Fibroblast of lung (primary cell): Measurements from ENCODE around the gene VWC2L. TPM values are rescaled to one million over a fixed set of nuclear protein-coding genes. Genes with fewer than 3 reads are reported as not detected.

Source experiments
- DNase-seq, 2 donors: peaks; one replicate each; pipeline versions ENCODE4 v3.0.0 to v3.0.0-alpha.2; 2010; ENCODE audit warnings: low read depth in 2 of 2
- H2AFZ ChIP-seq: 2 replicates; pipeline ENCODE4 v1.5.1; 2012; ENCODE audit warnings: low read length, control low read depth, inconsistent platforms
- H3K27ac ChIP-seq: 2 replicates; pipeline ENCODE4 v1.5.1; 2011; ENCODE audit warnings: low read length, control low read depth; ENCODE audit not compliant: insufficient read depth
- H3K27me3 ChIP-seq: 2 replicates; pipeline ENCODE4 v1.5.1; 2011; ENCODE audit warnings: mild to moderate bottlenecking, low read length; ENCODE audit not compliant: control insufficient read depth, insufficient read depth
- H3K36me3 ChIP-seq: 2 replicates; pipeline ENCODE4 v1.5.1; 2011; ENCODE audit warnings: low read length; ENCODE audit not compliant: control insufficient read depth, insufficient read depth
- H3K4me1 ChIP-seq: 2 replicates; pipeline ENCODE4 v1.5.1; 2011; ENCODE audit warnings: low read length; ENCODE audit not compliant: control insufficient read depth, insufficient read depth; ENCODE audit errors: extremely low read depth
- H3K4me2 ChIP-seq: 2 replicates; pipeline ENCODE4 v1.5.1; 2011; ENCODE audit warnings: low read length, control low read depth; ENCODE audit not compliant: insufficient read depth; ENCODE audit errors: extremely low read depth
- H3K4me3 ChIP-seq, 4 experiments: fragments of 200-600 bp in 1 of 4; sonication (generic) in 1 of 4; replicated peaks in 1 of 4; 2 replicates each; pipeline ENCODE4 v1.5.1; 2011 to 2016; ENCODE audit warnings: low read length in 4 of 4, low read depth in 3 of 4, mild to moderate bottlenecking in 3 of 4, control low read depth in 2 of 4, inconsistent platforms in 1 of 4, mixed read lengths in 1 of 4; ENCODE audit not compliant: insufficient read depth in 1 of 4; ENCODE audit errors: control extremely low read depth in 1 of 4
- H3K79me2 ChIP-seq: 2 replicates; pipeline ENCODE4 v1.5.1; 2012; ENCODE audit warnings: mild to moderate bottlenecking, low read length, inconsistent platforms; ENCODE audit not compliant: control insufficient read depth, insufficient read depth
- H3K9ac ChIP-seq: 2 replicates; pipeline ENCODE4 v1.5.1; 2011; ENCODE audit warnings: mild to moderate bottlenecking, low read length, control low read depth; ENCODE audit not compliant: insufficient read depth
- H3K9me3 ChIP-seq: 2 replicates; pipeline ENCODE4 v1.5.1; 2012; ENCODE audit warnings: low read depth, low read length; ENCODE audit not compliant: control insufficient read depth, insufficient read depth
- H4K20me1 ChIP-seq: 2 replicates; pipeline ENCODE4 v1.5.1; 2011; ENCODE audit warnings: low read length; ENCODE audit not compliant: control insufficient read depth, insufficient read depth; ENCODE audit errors: extremely low read depth
- CTCF ChIP-seq, 2 donors: IDR thresholded peaks in 1 of 2; conservative IDR thresholded peaks in 1 of 2; 1 replicate in 1 of 2; 2 replicates in 1 of 2; pipeline ENCODE4 v1.5.1; 2011 to 2012; ENCODE audit warnings: low read length in 2 of 2, control low read depth in 1 of 2, inconsistent platforms in 1 of 2, low read depth in 1 of 2, mild to moderate bottlenecking in 1 of 2
- EZH2 ChIP-seq: IDR thresholded peaks from 2 replicates; pipeline ENCODE4 v1.5.1; 2012; ENCODE audit warnings: low read length, control low read depth, mild to moderate bottlenecking; ENCODE audit errors: missing control alignments
- polyA plus RNA-seq, 2 donors: library from polyadenylated mRNA; depleted of rRNA in 1 of 2; stranded (reverse) in 1 of 2; unstranded in 1 of 2; fragments of >200 nt; gene quantifications; 2 replicates each; pipeline ENCODE4 v1.2.1, GENCODE V29; 2011 to 2012; ENCODE audit warnings: missing spikeins in 1 of 2
- total RNA-seq: library from RNA; depleted of rRNA; stranded (reverse); fragments of >200 nt; gene quantifications from 2 replicates; pipeline ENCODE4 v1.2.1, GENCODE V29; 2014

Gene VWC2L
- total and polyA plus RNA-seq, 2 donors (not counting 1 experiment from before 2014, with no cell fraction given): not detected

DNA sequence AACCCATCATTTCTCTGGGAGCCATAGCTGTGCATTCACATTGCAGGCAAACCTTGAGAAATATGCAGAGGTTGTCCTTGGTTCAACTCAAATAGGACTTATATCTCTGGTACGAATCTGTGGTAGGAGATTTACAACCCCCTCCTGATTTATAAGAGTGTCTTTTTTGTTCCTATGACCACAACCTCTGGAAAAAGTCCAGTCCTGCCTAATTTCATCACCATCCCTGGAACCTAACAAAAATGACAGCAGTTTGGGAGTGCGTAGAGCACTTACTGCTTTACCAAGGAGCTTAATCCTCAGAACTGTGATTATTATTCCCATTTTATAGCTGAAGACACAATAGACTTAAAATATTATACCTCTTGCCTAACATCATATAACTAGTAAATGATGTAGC lies 66.5 kb downstream of the VWC2L start:
- no peaks in the 10 kb centered on the region for H3K27me3 ChIP-seq
- no peaks in the 10 kb centered on the region for H4K20me1 ChIP-seq
- H3K79me2 ChIP-seq: no peaks in the 10 kb centered on the region
- no peak overlapping the region for H3K4me2 ChIP-seq
- no peak overlapping the region for H3K9ac ChIP-seq
- DNase-seq: peak in 1 of 2 donors; percentile 6
- H3K4me1 ChIP-seq: no peaks in the 10 kb centered on the region
- no peak overlapping the region for H2AFZ ChIP-seq
- H3K36me3 ChIP-seq: no peaks in the 10 kb centered on the region
- no peaks in the 10 kb centered on the region for H3K9me3 ChIP-seq
- no peak overlapping the region for H3K4me3 ChIP-seq
- TF ChIP-seq CTCF (conservative IDR thresholded peaks at IDR 0.05 in 1 of 2, IDR thresholded peaks at IDR 0.05 in 1 of 2; ENCODE audit: low read depth in 1 of 2, low read length in 2 of 2): no peak
- no peak for TF ChIP-seq EZH2
- no peak overlapping the region for H3K27ac ChIP-seq

DNA sequence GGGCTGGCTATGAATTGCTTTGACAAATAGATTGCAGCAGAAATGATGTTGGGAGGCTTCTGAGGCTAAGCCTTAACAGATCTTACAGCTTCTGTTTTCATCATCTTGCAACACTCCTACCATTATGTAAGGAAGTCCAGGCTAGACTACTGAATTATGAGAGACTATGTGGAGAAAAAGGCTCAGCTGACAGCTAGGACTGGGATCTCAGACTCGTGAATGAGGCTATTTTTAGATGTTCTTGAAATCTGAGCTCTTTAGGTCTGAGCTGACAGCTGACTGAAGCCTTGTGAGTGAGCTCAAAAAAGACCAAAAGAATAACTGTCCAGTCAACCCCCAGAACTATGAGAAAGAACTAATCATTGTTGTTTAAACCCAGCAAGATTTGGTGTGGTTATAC lies 70.3 kb downstream of the VWC2L start:
- Histone ChIP-seq H3K9me3 (no peaks in the 10 kb centered on the region), H2AFZ (no peak overlapping the region), H3K4me2 (no peak overlapping the region), H3K27me3 (no peaks in the 10 kb centered on the region), H4K20me1 (no peaks in the 10 kb centered on the region), H3K4me1 (no peaks in the 10 kb centered on the region), H3K9ac (no peak overlapping the region), H3K27ac (no peak overlapping the region), H3K79me2 (no peaks in the 10 kb centered on the region), H3K4me3 (no peak overlapping the region), H3K36me3 (no peaks in the 10 kb centered on the region)
- peak; percentile 35 to 54 for DNase-seq
- TF ChIP-seq EZH2 (no peak), CTCF (conservative IDR thresholded peaks at IDR 0.05 in 1 of 2, IDR thresholded peaks at IDR 0.05 in 1 of 2; ENCODE audit: low read depth in 1 of 2, low read length in 2 of 2) (no peak)

GRCh38 chr2:214482728-214483127 lies 71.9 kb downstream of the VWC2L start:
- no peak for TF ChIP-seq EZH2
- no peak for TF ChIP-seq CTCF (conservative IDR thresholded peaks at IDR 0.05 in 1 of 2, IDR thresholded peaks at IDR 0.05 in 1 of 2; ENCODE audit: low read depth in 1 of 2, low read length in 2 of 2)
- Histone ChIP-seq H3K36me3 (no peaks in the 10 kb centered on the region), H3K4me2 (no peak overlapping the region), H3K27me3 (no peaks in the 10 kb centered on the region), H3K27ac (no peak overlapping the region), H2AFZ (no peak overlapping the region), H3K9ac (no peak overlapping the region), H3K4me1 (no peaks in the 10 kb centered on the region), H3K79me2 (no peaks in the 10 kb centered on the region), H4K20me1 (no peaks in the 10 kb centered on the region), H3K4me3 (no peak overlapping the region), H3K9me3 (no peaks in the 10 kb centered on the region)
- DNase-seq: no peak
